ENCODE data around the gene AURKAIP1.
"Not testable (repeated sequence)": the region's sequence is repeated elsewhere in the genome, so short reads cannot be mapped to it uniquely, and the experiment has no call there.

The AURKAIP1 gene

DNA sequence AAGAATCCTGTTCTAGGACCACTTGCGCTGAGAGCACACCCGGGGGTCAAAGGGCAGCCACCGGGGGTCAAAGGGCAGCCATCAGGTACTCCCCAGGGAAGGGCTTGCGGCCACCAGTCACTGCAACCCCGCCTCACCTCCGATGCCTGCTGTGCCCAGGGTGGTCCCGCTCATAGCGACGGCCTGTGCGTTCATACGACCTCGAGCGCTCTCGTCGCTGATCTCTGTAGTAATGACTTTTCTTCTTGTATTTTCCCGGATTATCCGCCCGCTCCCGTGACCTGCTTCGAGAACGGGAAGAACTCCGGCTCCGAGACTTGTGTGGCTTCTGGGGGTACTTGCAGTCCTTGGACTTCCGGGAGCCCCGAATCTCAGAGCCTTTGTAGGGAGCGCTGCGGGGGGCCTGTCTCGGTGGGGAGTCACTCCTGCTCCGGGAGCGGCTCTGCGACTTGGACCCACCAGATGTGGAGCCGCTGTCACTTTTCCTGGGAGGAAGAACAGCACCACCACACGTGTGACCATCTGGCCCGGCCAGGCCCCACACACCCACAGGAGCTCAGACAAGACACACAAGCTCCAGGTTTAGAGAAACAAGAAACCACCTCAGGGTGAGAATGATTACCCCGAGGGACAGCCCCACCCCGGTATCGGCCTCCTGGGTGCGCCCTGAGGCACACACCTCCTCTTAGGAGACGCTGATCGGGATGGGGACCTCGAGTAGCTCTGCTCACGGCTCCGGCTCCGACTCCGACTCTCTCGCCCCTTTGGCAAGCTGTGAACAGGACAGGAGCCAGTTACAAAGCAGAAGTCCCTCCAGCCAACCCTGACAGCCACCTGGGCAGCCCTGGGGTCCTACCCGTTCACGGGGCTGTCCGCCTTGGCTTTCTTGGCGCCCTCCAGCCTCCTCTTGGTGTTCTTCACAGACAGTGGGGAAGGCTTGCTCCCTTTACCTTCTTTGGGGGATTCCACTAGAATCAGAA, 12.4 kb upstream of the AURKAIP1 start:
- DNase-seq (ENCODE audit: low read depth in 2 of 2) = no peak

DNA sequence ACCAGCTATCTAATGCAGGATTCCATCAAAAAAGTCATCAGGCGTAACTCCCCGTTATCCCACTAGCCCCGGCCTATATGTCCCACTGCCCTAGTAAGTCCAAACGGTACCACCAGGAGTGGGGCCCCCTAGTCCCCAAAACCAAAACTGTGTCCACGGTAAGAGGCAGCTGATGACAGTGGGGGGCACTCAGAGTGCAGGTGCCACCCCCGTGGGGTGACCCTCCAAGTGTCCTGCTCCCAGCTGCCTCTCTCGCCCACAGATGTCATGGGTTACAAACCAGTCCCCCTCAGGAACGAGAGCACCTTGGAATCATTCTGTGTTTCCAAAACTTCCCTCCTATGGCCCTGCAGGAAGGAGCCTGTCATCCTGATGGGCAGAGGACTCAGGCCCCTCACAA, 10.9 kb upstream of the AURKAIP1 start:
- no peak for DNase-seq (ENCODE audit: low read depth in 2 of 2)

DNA sequence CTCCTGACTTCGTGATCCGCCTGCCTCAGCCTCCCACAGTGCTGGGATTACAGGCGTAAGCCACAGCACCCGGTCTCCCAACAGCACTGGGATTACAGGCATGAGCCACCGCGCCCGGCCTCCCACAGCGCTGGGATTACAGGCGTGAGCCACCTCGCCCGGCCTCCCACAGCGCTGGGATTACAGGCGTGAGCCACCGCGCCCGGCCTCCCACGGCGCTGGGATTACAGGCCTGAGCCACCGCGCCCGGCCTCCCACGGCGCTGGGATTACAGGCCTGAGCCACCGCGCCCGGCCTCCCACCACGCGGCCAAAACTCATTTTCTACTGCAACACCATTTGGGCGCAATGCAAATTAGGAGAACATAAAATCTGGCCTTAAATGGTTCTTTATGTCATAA, 10.3 kb upstream of the AURKAIP1 start:
- not testable (repeated sequence) for DNase-seq (ENCODE audit: low read depth in 2 of 2)

DNA sequence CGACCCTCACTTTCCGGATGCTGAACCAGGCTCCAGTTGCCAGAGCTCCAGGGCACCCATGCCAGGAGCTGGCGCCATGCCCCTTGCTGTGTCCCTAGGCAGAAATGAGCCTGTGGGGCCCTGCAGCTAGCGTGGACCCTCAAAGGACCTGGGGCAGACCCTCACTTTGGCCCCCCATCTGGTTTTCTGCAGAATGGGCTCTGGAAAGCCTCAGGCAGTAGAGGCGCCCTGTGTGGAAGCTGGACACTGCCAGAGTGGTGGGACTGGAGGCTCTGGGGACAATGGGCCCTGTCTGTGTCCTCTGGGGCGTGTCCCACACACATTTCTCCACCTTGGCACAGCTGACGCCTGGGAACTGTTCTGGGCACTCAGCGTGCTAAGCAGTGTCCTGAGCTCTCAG, 6.3 kb upstream of the AURKAIP1 start:
- DNase-seq (ENCODE audit: low read depth in 2 of 2) = no peak

DNA sequence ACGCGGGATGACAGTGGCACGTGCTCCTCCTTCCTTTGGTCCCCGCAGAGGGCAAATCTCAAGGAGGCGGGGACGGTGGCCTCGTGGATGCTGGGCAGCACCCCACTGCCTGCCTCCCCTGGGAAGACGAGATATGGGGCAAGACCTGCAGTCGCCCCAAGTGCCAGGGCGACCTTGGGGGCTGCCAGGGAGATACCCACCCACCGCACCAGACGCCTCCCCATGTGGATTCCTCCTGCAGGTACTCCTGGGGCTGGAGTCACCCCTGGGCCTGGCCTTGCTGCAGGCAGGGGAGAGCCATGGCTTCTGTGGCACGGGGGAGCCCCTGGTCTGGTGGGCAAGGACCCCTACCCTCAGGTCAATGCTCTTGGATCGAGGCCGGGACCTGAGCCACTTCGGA, 5.9 kb upstream of the AURKAIP1 start:
- no peak for DNase-seq (ENCODE audit: low read depth in 2 of 2)

DNA sequence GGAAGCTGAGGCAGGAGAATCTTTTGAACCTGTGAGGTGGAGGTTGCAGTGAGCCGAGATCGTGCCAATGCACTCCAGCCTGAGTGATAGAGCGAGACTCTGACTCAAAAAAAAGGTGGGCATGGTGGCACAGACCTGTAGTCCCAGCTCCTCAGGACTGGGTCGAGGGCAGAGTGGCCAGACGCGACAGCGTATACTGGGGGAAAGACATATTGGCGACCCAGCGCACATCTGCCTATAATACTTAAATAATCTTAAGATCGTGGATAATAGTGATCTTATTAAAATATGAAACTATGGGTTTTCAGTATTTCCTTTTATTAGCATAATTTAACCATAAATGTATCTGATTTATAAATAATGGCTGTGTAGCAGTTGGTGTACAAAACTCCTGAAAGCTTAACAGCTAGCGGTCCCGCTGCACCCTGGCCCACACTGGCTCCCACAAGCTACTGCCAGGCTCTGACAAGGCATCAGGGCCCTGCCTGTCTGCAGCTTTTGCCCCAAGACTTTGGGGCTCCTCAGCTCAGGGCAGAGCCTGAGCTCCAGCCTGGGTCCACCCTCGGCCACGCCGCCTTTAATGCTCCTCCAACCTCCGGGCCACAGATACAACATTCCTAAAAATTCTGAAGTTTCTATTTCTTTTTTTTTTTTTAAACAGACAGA, 2.7 kb upstream of the AURKAIP1 start:
- no peak for DNase-seq (ENCODE audit: low read depth in 2 of 2)

DNA sequence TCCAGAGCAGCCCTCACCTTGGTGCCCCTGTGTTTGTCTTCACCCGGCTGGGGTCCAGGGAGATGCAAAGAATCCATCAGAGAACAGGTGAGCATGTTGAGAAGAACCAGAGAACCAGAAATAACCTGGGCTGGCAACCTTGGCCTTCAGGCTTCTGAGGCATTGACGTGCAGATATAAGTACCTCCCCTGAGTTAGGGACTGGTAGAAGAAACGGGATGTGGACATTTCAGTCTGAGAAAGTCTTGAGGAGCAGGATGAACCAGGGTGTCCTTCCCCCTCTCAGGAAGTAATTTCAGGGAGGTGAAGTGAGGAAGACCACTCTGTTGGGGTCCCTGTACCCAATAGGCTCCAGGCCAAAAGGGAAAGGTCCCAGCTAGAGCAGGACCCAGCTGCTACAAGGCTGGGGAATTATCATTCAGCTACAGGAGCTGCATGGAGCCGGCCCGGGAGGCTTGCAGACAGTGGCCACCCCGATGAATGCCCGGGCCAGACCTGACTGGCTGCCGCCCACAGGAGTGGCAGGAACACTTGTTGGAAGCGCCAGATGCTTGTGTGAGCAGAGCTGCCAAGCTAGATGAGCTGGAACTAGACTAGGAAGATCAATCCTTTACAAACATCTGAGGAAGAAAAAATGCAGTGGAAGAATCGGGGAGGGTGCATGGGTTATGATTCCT, 1.7 kb upstream of the AURKAIP1 start:
- no peak for DNase-seq (ENCODE audit: low read depth in 2 of 2)

DNA sequence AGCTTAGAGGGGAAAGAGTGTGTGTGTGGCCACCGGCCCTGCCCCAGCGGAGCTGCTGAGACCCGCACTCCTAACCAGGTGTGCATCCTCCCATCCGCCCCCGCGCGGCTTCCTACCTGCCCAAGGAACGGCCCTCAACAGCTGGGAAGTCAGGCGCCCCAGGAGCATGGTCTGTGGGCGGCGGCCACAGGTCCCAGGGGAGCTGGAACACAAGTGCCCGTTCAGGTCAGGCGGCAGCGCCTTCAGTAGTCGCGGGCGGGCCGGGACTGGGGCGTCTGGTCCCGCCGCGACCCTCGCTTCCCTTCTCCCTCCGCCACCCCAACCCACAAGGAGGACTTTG, 448 bp downstream of the AURKAIP1 start:
- DNase-seq (ENCODE audit: low read depth in 2 of 2) = no peak

DNA sequence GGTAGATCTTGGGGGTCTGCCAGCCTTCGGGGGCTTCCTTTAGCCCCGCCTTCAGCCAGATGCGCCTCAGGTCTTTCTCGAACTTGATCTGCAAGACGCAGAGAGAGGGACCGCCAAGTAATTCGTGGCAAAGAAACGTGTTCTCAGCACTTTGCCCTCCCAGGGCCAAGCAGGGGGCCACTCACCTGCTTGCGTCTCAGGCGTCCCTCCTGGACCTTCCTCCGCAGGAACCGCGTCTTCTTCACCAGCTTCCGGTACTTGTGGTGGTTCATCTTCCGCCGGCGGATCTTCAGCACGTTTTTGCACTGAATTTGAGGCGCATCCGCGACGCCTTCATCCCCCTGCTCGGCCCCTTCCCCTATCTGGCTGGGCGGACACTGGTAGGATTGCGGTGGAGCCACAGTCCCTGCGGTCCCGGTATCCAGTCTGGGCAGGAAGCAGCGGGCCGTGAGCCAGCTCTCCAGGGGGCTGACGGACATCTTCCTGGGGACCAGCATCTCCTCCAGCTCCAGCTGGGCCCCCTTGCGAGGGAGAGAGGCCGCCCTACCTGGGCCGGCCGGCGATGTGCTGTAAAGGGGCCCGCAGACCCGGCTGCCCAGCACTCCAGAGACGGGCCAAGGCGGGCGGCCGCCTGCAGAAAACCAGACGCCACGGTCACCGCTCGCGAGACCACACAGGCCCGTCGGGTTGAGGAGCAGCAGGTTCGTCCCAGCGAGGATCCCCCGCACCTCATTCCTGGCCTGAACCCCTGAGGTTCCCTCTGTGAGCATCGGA, 1.0 kb downstream of the AURKAIP1 start:
- no peak for DNase-seq (ENCODE audit: low read depth in 2 of 2)

DNA sequence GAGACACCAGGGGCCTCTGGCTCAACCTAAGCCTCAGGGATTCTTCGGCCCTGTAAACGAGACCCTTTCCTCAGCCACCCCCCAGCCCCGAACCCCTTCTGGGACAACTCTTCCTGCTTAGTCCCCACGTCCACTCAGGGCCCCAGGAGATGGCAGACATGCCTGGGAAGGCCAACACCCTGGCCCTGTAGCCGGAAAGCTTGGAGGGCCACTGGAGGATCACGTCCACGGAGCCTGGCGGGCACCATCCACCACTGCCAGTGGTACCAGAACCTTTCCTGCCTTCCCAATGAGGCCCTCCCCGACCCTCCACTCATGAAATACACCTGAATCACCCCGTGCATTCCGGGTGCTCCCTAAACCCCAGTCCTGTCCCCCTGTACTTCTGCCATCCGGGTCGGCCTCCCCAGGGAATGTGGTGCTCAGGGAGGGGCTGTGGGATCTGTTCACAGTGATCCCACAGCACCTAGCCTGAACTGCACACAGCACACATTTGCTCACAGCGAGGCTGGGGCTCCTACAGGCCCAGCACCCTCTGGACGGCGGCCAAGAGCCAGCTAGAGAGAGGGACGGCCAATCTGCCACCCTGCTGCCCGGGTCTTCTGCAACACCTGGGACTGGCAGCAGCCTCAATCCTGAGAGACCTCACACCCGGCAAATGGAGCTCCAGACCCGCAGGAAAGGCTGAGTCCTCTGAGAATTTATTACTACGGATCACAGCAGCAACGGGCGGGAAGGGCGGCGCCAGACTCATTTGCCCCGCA, 1.8 kb downstream of the AURKAIP1 start:
- no peak for DNase-seq (ENCODE audit: low read depth in 2 of 2)

DNA sequence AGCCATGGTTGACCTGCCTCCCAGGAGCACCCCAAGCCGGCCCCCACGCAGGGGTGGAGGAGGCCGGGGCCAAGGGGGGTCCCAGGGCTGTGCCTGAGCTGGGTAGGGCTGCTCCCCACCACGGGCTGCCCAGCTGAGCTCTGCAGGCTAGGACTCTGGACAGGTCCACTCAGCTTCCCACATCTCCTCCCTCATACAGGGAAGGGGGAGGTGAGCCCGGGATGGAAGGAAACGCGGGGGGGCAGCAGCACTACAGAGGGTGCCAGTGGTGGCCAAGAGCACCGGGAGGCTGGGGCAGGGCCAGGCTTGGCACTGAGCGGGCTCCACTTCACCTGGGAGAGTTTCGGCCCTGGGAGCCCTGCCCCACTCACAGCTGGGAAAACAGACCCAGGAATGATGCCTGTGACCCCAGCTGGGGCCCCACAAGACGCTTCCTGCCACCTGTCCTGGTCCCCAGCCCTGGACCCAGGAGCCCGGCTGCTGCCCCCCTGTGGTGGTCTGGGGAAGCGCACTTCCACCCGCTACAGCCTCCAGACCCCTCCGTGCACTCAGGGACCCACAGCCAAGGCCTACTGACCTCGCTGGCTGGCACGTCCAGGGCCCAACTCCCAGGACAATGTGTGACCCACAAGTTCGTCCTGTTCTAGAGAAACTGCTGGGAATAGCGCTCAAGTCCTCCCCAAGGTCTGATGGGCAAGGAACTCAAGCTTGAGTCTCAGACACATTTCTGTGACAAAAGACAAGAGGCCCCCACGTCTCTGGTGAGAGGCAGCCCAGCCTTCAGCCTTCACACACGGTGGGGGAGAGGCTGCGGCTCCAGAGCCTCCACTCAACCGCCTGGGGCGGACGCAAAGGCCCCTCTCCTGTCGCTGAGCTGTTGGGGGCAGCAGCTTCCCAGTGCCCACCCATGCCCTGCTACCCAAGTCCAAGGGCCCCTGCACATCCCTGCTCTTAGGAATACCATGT, 3.0 kb downstream of the AURKAIP1 start:
- peak; percentile 40 to 72 for DNase-seq (ENCODE audit: low read depth in 2 of 2)

DNA sequence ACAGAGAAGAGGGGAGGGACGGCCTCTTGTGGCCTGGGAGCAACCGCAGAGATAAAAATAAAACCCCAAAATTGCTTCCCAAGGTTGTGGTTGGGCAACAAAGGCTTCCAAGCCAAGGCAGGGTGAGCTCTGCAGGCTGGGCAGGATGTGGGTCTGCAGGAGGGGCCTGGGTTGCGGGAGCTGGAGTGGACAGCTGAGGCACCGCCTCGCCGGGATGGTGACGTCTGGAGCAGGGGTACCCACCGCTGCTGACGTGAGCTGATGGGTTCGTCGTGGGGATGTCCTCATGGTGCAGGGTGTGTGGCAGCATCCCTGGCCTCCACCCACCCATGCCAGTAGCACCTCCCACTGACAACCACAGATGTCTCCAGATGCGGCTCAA, 3.7 kb downstream of the AURKAIP1 start:
- DNase-seq (ENCODE audit: low read depth in 2 of 2) = no peak

DNA sequence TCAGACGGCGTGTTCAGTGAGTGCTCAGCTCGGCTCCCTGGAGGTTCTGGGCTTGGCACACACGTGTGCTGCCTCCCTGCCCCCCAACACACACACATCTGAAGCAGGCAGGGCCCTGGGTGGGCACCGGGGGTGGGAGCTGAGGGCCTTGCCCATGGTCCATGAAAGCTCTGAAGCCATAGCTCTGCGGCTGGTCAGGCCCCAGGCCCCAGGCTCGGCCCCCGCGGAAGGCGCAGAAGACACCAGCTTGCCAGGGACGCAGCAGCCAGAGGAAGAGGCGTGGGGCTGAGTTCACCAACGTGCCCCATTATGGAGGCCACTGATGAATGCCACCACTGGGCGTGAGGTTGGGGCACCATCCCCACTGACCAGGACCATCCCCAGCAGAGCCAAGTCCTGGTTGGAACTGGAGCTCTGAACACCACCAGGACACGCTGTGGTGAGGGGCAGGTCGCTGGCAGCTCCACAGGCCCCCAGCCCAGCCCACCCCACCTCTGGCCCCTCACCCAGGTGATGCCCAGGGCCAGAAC, 4.2 kb downstream of the AURKAIP1 start:
- no peak for DNase-seq (ENCODE audit: low read depth in 2 of 2)

DNA sequence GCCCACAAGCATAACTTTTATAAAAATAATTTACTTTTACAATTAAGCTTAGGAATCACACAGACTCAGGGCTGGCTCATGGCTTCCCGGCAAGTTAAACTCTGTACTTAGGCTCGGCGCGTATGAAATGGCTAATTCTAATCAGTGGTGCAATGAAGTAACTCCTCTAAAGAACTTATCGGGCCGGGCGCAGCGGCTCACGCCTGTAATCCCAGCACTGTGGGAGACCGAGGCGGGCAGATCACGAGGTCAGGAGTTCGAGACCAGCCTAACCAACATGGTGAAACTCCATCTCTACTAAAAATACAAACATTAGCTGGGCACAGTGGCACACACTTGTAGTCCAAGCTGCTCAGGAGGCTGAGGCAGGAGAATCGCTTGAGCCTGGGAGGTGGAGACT, 4.9 kb downstream of the AURKAIP1 start:
- not testable (repeated sequence) for DNase-seq (ENCODE audit: low read depth in 2 of 2)

DNA sequence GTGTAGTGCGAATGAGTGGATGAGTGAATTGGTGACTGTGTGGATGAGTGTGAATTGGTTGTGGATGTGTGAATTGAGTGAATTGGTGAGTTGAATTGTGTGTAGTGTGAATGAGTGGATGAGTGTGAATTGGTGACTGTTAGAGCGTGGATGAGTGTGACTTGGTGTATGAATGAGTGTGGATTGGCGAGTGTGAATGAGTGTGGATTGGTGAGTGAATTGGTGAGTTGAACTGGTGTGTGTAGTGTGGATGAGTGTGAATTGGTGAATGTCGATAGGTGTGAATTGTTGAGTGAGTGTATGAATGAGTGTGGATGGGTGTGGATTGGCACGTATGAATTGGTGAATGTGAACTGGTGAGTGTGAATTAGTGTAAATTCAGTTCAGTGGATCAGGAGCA, 7.7 kb downstream of the AURKAIP1 start:
- DNase-seq (ENCODE audit: low read depth in 2 of 2) = no peak

DNA sequence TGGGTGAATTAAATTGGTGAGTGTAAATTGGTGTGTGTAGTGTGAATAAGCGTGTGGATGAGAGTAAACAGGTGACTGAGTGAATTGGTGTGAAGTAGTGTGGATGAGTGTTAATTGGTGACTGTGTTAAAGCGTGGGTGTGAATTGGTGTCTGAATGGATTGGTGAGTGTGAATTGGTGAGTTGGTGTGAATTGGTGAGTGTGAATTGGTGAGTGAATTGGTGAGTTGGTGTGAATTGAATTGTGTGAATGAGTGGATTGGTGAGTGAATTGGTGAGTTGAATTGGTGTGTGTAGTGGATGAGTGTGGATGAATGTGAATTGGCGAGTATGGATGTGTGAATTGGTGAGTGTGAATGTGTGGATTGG, 8.3 kb downstream of the AURKAIP1 start:
- DNase-seq (ENCODE audit: low read depth in 2 of 2) = no peak

DNA sequence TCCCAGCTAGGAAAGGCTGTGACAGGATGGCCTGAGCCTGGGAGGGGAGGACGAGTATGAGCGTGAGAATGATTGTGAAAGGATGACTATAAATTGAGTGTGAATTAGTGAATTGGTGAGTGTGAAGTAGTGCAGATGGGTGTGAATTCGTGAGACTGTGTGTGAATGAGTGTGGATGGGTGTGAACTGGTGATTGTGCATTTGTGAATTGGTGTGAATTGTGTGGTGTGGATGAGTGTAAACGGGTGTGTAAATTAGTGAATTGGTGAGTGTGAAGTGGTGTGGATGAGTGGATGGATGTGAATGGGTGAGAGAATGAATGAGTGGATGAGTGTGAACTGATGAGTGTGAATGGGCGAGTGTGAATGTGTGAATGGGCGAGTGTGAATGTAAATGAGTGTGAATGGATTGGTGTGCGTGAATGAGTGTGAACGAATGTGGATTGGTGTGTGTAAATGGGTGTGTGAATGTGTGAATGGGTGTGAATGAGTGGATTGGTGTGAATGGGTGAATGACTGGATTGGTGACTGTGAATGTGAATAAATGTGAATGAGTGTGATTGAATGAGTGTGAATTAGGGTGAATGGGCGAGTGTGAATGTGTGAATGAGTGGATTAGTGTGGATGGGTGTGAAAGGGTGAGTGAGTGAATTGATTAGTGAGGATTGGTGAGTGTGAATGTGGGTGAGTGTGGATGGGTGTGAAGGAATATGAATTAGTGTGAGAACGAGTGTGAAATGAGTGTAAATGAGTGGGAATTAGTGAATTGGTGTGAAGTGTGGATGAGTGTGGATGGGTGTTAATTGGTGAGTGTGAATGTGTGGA, 8.9 kb downstream of the AURKAIP1 start:
- no peak for DNase-seq (ENCODE audit: low read depth in 2 of 2)

DNA sequence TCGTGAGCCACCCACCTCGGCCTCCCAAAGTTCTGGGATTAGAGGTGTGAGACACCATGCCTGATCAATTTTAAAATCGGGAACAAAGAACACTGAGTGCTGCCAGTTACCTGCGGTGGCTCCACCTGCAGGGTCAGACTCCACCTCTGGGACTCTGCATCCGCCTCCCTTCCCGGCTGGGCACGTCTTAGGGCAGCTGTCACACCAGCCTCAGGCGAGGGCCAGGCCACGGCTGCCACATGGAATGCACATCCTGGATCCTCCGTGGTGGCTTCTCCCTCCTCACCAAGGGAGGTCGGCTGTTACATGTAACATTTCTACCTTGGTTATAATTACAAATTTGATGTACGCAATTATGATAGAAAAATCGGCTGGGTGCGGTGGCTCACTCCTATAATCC, 10.7 kb downstream of the AURKAIP1 start:
- DNase-seq (ENCODE audit: low read depth in 2 of 2) = no peak

DNA sequence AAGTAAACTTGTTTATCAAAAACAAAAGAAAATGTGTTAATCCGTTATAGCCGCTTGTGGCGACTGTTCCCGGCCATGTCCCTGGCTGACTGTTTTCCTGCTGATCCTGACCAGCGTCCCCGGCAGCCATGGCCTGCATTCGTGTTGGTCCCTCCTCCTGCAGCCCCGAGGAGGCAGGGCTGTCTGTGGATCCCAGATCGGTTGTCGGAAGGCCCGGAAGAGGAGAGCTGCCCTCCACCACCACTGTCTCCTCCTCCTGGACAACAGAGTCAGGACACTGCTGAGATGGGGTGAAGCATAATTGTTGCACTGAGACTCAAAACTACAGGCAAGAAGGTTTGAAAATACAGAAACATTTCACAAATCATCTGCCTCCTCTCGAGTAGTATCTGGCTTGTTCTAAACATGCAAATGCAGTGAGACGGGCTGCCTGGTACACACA, 13.0 kb downstream of the AURKAIP1 start:
- no peak for DNase-seq (ENCODE audit: low read depth in 2 of 2)
